HEK293 (cell line): ENCODE measurements around the gene LHFPL2.

ENCODE experiments used
- CTCF ChIA-PET: fragments of 350-600 bp; formaldehyde crosslinking; extraction: SDS; loops from one replicate; lab custom pipeline; 2021; ENCODE audit warnings: antibody characterized with exemption; lab: Yijun Ruan, JAX
- POLR2A ChIA-PET: fragments of 300-600 bp; formaldehyde crosslinking; extraction: SDS; loops from one replicate; lab custom pipeline; 2020; ENCODE audit warnings: antibody characterized with exemption, inconsistent platforms; lab: Yijun Ruan, JAX
- H3K27ac ChIP-seq: fragments of 200-500 bp; sonication (Bioruptor generic); 2 replicates; pipeline ENCODE4 v1.5.1; 2014; ENCODE audit warnings: low read depth, low read length, control low read depth, inconsistent platforms; ENCODE audit errors: extremely low read depth
- H3K36me3 ChIP-seq, 2 experiments: fragments of 200-500 bp in 1 of 2; sonication (Bioruptor generic) in 1 of 2; 1 replicate in 1 of 2; 2 replicates in 1 of 2; pipeline ENCODE4 v1.5.1; 2014 to 2017; ENCODE audit warnings: inconsistent platforms in 2 of 2, low read length in 2 of 2; ENCODE audit not compliant: control insufficient read depth in 2 of 2, insufficient read depth in 1 of 2
- H3K4me1 ChIP-seq: fragments of 200-500 bp; sonication (Bioruptor generic); 2 replicates; pipeline ENCODE4 v1.5.1; 2014; ENCODE audit warnings: mild to moderate bottlenecking, low read length, inconsistent platforms; ENCODE audit not compliant: control insufficient read depth, insufficient read depth
- H3K4me3 ChIP-seq: 2 replicates; pipeline ENCODE4 v1.5.1; 2011; ENCODE audit warnings: low read depth, mild to moderate bottlenecking, control low read depth, low read length, moderate library complexity
- H3K9me3 ChIP-seq: fragments of 200-500 bp; sonication (Bioruptor generic); 2 replicates; pipeline ENCODE4 v1.5.1; 2014; ENCODE audit warnings: low read depth, low read length, inconsistent platforms; ENCODE audit not compliant: control insufficient read depth, insufficient read depth
- EGR2 ChIP-seq: fragments of 450-650 bp; formaldehyde crosslinking; IDR thresholded peaks from 2 replicates; pipeline ENCODE4 v1.5.1; 2016; ENCODE audit warnings: low read depth, missing biosample characterization, missing genetic modification characterization
- HOXC10 ChIP-seq: sonication (generic); formaldehyde crosslinking; IDR thresholded peaks from 2 replicates; pipeline ENCODE4 v1.8.1; 2023; ENCODE audit warnings: mild to moderate bottlenecking, missing genetic modification reagents
- KLF1 ChIP-seq: fragments of 450-650 bp; formaldehyde crosslinking; IDR thresholded peaks from 2 replicates; pipeline ENCODE4 v1.5.1; 2016; ENCODE audit warnings: missing biosample characterization, missing genetic modification characterization
- KLF17 ChIP-seq: fragments of 450-650 bp; formaldehyde crosslinking; IDR thresholded peaks from 2 replicates; pipeline ENCODE4 v1.5.1; 2016; ENCODE audit warnings: missing biosample characterization, missing genetic modification characterization
- KLF8 ChIP-seq: fragments of 450-650 bp; formaldehyde crosslinking; IDR thresholded peaks from 2 replicates; pipeline ENCODE4 v1.5.1; 2016; ENCODE audit warnings: missing biosample characterization, missing genetic modification characterization
- MEIS1 ChIP-seq: sonication (generic); formaldehyde crosslinking; IDR thresholded peaks from 2 replicates; pipeline ENCODE4 v1.8.1; 2022; ENCODE audit warnings: missing genetic modification reagents, mild to moderate bottlenecking, borderline replicate concordance
- REPIN1 ChIP-seq: fragments of 450-650 bp; formaldehyde crosslinking; IDR thresholded peaks from 2 replicates; pipeline ENCODE4 v1.5.1; 2017; ENCODE audit warnings: missing biosample characterization, missing genetic modification characterization, low read depth
- REST ChIP-seq: fragments of 450-650 bp; formaldehyde crosslinking; IDR thresholded peaks from 2 replicates; pipeline ENCODE4 v1.5.1; 2016; ENCODE audit warnings: missing biosample characterization, missing genetic modification characterization
- TCF7L2 ChIP-seq: IDR thresholded peaks from 2 replicates; pipeline ENCODE4 v1.6.1; 2011; ENCODE audit warnings: low read depth, mild to moderate bottlenecking, inconsistent platforms, low read length, moderate library complexity, borderline replicate concordance
- TRIM28 ChIP-seq: IDR thresholded peaks from 2 replicates; pipeline ENCODE4 v1.6.1; 2011; ENCODE audit warnings: low read length, control low read depth, borderline replicate concordance
- ZBTB20 ChIP-seq: fragments of 450-650 bp; formaldehyde crosslinking; IDR thresholded peaks from 2 replicates; pipeline ENCODE4 v1.5.1; 2016; ENCODE audit warnings: missing biosample characterization, missing genetic modification characterization
- ZNF18 ChIP-seq: fragments of 450-650 bp; formaldehyde crosslinking; IDR thresholded peaks from 2 replicates; pipeline ENCODE4 v1.5.1; 2016; ENCODE audit warnings: missing biosample characterization, missing genetic modification characterization
- ZNF362 ChIP-seq: fragments of 450-650 bp; formaldehyde crosslinking; IDR thresholded peaks from 2 replicates; pipeline ENCODE4 v1.5.1; 2016; ENCODE audit warnings: missing biosample characterization, missing genetic modification characterization
- ZNF37A ChIP-seq: fragments of 450-650 bp; IDR thresholded peaks from 2 replicates; pipeline ENCODE4 v1.5.1; 2018; ENCODE audit warnings: missing biosample characterization, missing genetic modification characterization
- ZNF391 ChIP-seq: fragments of 450-650 bp; formaldehyde crosslinking; IDR thresholded peaks from 2 replicates; pipeline ENCODE4 v1.5.1; 2016; ENCODE audit warnings: low read depth, missing biosample characterization, missing genetic modification characterization, borderline replicate concordance
- ZNF433 ChIP-seq: fragments of 450-650 bp; formaldehyde crosslinking; IDR thresholded peaks from 2 replicates; pipeline ENCODE4 v1.5.1; 2016; ENCODE audit warnings: missing biosample characterization, missing genetic modification characterization, low read depth
- ZNF623 ChIP-seq: fragments of 450-650 bp; formaldehyde crosslinking; IDR thresholded peaks from 2 replicates; pipeline ENCODE4 v1.5.1; 2016; ENCODE audit warnings: missing biosample characterization, missing genetic modification characterization
- ZNF639 ChIP-seq: fragments of 450-650 bp; formaldehyde crosslinking; IDR thresholded peaks from 2 replicates; pipeline ENCODE4 v1.5.1; 2016; ENCODE audit warnings: missing biosample characterization, missing genetic modification characterization
- ZNF660 ChIP-seq: fragments of 450-650 bp; IDR thresholded peaks from 2 replicates; pipeline ENCODE4 v1.5.1; 2018; ENCODE audit warnings: missing biosample characterization, mild to moderate bottlenecking, missing genetic modification characterization
- ZNF76 ChIP-seq: fragments of 450-650 bp; formaldehyde crosslinking; IDR thresholded peaks from 2 replicates; pipeline ENCODE4; 2016; ENCODE audit warnings: low read depth, missing biosample characterization, missing genetic modification characterization, borderline replicate concordance
- ZSCAN30 ChIP-seq: fragments of 450-650 bp; IDR thresholded peaks from 2 replicates; pipeline ENCODE4 v1.5.1; 2018; ENCODE audit warnings: missing biosample characterization, mild to moderate bottlenecking, missing genetic modification characterization, moderate library complexity

The LHFPL2 gene

GRCh38 chr5:78629624-78630023 lies 18.9 kb downstream of the LHFPL2 start:
- Histone ChIP-seq H3K27ac (no peak overlapping the region), H3K4me1 (peaks cover 16% of the 10 kb centered on the region), H3K9me3 (no peaks in the 10 kb centered on the region), H3K4me3 (no peak overlapping the region), H3K36me3 (peaks cover 3 to 39% of the 10 kb centered on the region in 2 experiments; a peak in 1 of 3 replicates)
- ChIA-PET CTCF (interaction anchor here (0.8 to 1.4 kb wide), 2 partner anchors 8 to 162 kb away, joined by 3 to 7 read pairs; no protein-coding TSS in a partner anchor), POLR2A (no interaction called here)
- TF ChIP-seq TRIM28: peak; percentile 45; the same call in 1 of the 2 replicates
- no peak for TF ChIP-seq ZNF433 (tag by site-specific recombination)
- TF ChIP-seq REST (tag by site-specific recombination): peak; percentile 72

- Histone ChIP-seq H3K36me3 (peaks cover 3 to 39% of the 10 kb centered on the region in 2 experiments; a peak in 1 of 3 replicates), H3K4me3 (no peak overlapping the region), H3K27ac (no peak overlapping the region), H3K9me3 (no peaks in the 10 kb centered on the region), H3K4me1 (peaks cover 11% of the 10 kb centered on the region)
- POLR2A ChIA-PET: no interaction called here
- CTCF ChIA-PET: interaction anchor here (0.8 to 1.0 kb wide), 3 partner anchors 91 to 161 kb away, joined by 4 to 5 read pairs (median 4); no protein-coding TSS in a partner anchor
- TF ChIP-seq ZBTB20 (tag by site-specific recombination) (peak; percentile 67), ZNF391 (tag by site-specific recombination) (no peak), HOXC10 (CRISPR knock-in tag) (no peak), ZNF660 (tag by site-specific recombination) (no peak), ZNF76 (tag by site-specific recombination) (no peak), ZNF362 (no peak), ZNF18 (tag by site-specific recombination) (no peak), EGR2 (tag by site-specific recombination) (no peak), REST (tag by site-specific recombination) (no peak), KLF8 (no peak), KLF17 (0 out of 2 replicates have a peak, but pooled peaks have one; percentile 22), TCF7L2 (peak; percentile 27; the same call in 1 of the 2 replicates), REPIN1 (tag by site-specific recombination) (no peak), KLF1 (no peak), MEIS1 (CRISPR knock-in tag) (no peak), ZSCAN30 (tag by site-specific recombination) (no peak), ZNF37A (no peak), ZNF639 (tag by site-specific recombination) (no peak), ZNF623 (no peak)
Observed at GRCh38 chr5:78628270-78628992, 20.1 kb downstream of the LHFPL2 start.
